Raji (cell line): ENCODE data around the gene SLIT3.

Experiments used
- POLR2A ChIP-seq: IDR thresholded peaks from 2 replicates; pipeline ENCODE4 v1.6.1; 2011; ENCODE audit warnings: low read depth, low read length, control low read depth; ENCODE audit not compliant: insufficient read depth

The SLIT3 gene

GRCh38 chr5:168702511-168702910 is 598.4 kb downstream of the SLIT3 start:
- no peak for TF ChIP-seq POLR2A

GRCh38 chr5:168701641-168702040 is 599.3 kb downstream of the SLIT3 start:
- TF ChIP-seq POLR2A = no peak

GRCh38 chr5:168699002-168699401 is 601.9 kb downstream of the SLIT3 start:
- no peak for TF ChIP-seq POLR2A

- no peak for TF ChIP-seq POLR2A
Measured at GRCh38 chr5:168697034-168697720, 603.8 kb downstream of the SLIT3 start.

GRCh38 chr5:168696611-168697010 is 604.3 kb downstream of the SLIT3 start:
- no peak for TF ChIP-seq POLR2A

- no peak for TF ChIP-seq POLR2A
Measured at GRCh38 chr5:168695301-168695835, 605.6 kb downstream of the SLIT3 start.

GRCh38 chr5:168694289-168694688 is 606.6 kb downstream of the SLIT3 start:
- no peak for TF ChIP-seq POLR2A

GRCh38 chr5:168693883-168694282 is 607.1 kb downstream of the SLIT3 start:
- TF ChIP-seq POLR2A = no peak

GRCh38 chr5:168693297-168693696 is 607.6 kb downstream of the SLIT3 start:
- no peak for TF ChIP-seq POLR2A

- no peak for TF ChIP-seq POLR2A
Measured at GRCh38 chr5:168691891-168692290, 609.0 kb downstream of the SLIT3 start.

- no peak for TF ChIP-seq POLR2A
Measured at GRCh38 chr5:168689260-168689659, 611.7 kb downstream of the SLIT3 start.

GRCh38 chr5:168686837-168687236 is 614.1 kb downstream of the SLIT3 start:
- no peak for TF ChIP-seq POLR2A

GRCh38 chr5:168685566-168685965 is 615.4 kb downstream of the SLIT3 start:
- TF ChIP-seq POLR2A = no peak

- TF ChIP-seq POLR2A = no peak
Measured at GRCh38 chr5:168683927-168684295, 617.0 kb downstream of the SLIT3 start.

- no peak for TF ChIP-seq POLR2A
Measured at GRCh38 chr5:168683247-168683926, 617.6 kb downstream of the SLIT3 start.

- TF ChIP-seq POLR2A = no peak
Measured at GRCh38 chr5:168681556-168682183, 619.3 kb downstream of the SLIT3 start.
